Measurements from ENCODE around the gene PCNX2.

The PCNX2 gene

GRCh38 chr1:232949636-232950196 is 345.8 kb downstream of the PCNX2 start:
- in situ Hi-C loops (cut with MboI; ENCODE audit: low sequenced_read_pairs) = no loop called here

- in situ Hi-C loops (cut with MboI; ENCODE audit: low sequenced_read_pairs) = no loop called here
Measured at GRCh38 chr1:232944347-232944746, 351.2 kb downstream of the PCNX2 start.

GRCh38 chr1:232943679-232944252 is 351.8 kb downstream of the PCNX2 start:
- in situ Hi-C loops (cut with MboI; ENCODE audit: low sequenced_read_pairs) = no loop called here

- in situ Hi-C loops (cut with MboI; ENCODE audit: low sequenced_read_pairs) = no loop called here
Measured at GRCh38 chr1:232942413-232943294, 352.9 kb downstream of the PCNX2 start.

GRCh38 chr1:232940262-232940661 is 355.3 kb downstream of the PCNX2 start:
- in situ Hi-C loops (cut with MboI; ENCODE audit: low sequenced_read_pairs) = no loop called here

- in situ Hi-C loops (cut with MboI; ENCODE audit: low sequenced_read_pairs) = no loop called here
Measured at GRCh38 chr1:232939748-232940147, 355.8 kb downstream of the PCNX2 start.

- in situ Hi-C loops (cut with MboI; ENCODE audit: low sequenced_read_pairs) = no loop called here
Measured at GRCh38 chr1:232938926-232939325, 356.6 kb downstream of the PCNX2 start.

GRCh38 chr1:232937741-232938375 is 357.7 kb downstream of the PCNX2 start:
- in situ Hi-C loops (cut with MboI; ENCODE audit: low sequenced_read_pairs) = no loop called here

GRCh38 chr1:232936941-232937340 is 358.6 kb downstream of the PCNX2 start:
- in situ Hi-C loops (cut with MboI; ENCODE audit: low sequenced_read_pairs) = no loop called here
